Measurements from ENCODE around the gene TMEM108.

DNA sequence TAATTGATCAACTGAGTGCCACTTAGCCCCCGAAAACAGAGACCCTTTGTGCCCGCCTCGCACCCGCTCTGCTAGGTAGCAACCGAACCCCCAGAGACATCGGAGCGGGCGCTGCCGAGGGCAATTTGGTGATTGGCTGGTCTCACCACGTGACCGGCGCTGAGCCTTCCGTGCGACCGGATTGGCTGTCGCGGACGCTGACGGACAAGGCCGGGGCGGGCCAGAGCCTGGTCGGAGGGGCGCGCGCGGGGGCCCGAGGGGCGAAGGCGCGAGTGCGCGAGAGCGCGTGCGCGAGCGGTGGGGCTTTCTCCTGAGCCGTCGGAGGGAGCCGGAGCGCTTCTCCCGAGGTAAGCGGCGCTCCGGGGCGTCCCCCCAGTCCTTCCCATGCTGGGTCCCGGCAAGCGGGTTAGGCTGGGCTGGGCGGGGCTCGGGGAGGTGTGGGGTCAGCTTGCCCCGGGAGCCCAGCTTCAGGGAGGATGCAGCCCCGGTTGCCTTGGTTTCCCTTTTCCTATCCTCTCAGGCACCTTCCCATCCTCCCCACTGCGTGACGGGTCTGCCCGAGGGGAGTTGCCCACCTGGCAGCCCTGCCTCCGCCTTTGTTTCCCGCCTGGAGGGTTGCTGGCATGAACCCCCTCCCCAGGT lies at the start of gene TMEM108:
- TF ChIP-seq POLR2A (IDR thresholded peaks at IDR 0.05) = no peak
- TF ChIP-seq, protein P1, sequence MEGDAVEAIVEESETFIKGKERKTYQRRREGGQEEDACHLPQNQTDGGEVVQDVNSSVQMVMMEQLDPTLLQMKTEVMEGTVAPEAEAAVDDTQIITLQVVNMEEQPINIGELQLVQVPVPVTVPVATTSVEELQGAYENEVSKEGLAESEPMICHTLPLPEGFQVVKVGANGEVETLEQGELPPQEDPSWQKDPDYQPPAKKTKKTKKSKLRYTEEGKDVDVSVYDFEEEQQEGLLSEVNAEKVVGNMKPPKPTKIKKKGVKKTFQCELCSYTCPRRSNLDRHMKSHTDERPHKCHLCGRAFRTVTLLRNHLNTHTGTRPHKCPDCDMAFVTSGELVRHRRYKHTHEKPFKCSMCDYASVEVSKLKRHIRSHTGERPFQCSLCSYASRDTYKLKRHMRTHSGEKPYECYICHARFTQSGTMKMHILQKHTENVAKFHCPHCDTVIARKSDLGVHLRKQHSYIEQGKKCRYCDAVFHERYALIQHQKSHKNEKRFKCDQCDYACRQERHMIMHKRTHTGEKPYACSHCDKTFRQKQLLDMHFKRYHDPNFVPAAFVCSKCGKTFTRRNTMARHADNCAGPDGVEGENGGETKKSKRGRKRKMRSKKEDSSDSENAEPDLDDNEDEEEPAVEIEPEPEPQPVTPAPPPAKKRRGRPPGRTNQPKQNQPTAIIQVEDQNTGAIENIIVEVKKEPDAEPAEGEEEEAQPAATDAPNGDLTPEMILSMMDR (IDR thresholded peaks at IDR 0.05) = no peak

Measured in body of pancreas (tissue), 4 donors.